GM06990 (cell line): ENCODE results near the gene CFD.

ENCODE experiments used
- DNase-seq: peaks from one replicate; pipeline ENCODE4 v3.0.0-alpha.2; 2011; ENCODE audit not compliant: insufficient read length; ENCODE audit errors: extremely low read depth
- H3K27me3 ChIP-seq: replicated peaks from 2 replicates; pipeline ENCODE4 v1.6.0; 2011; ENCODE audit warnings: low read length; ENCODE audit not compliant: control insufficient read depth, insufficient read depth
- H3K36me3 ChIP-seq: 2 replicates; pipeline ENCODE4 v1.5.1; 2011; ENCODE audit warnings: low read length; ENCODE audit not compliant: control insufficient read depth, insufficient read depth
- H3K4me3 ChIP-seq: replicated peaks from 2 replicates; pipeline ENCODE4 v1.5.1; 2011; ENCODE audit warnings: low read depth, mild to moderate bottlenecking, control low read depth, low read length
- CTCF ChIP-seq: IDR thresholded peaks from 2 replicates; pipeline ENCODE4 v1.5.1; 2011; ENCODE audit warnings: low read length, control low read depth, mild to moderate bottlenecking, inconsistent platforms; ENCODE audit not compliant: insufficient read depth, poor library complexity, severe bottlenecking

The CFD gene

DNA sequence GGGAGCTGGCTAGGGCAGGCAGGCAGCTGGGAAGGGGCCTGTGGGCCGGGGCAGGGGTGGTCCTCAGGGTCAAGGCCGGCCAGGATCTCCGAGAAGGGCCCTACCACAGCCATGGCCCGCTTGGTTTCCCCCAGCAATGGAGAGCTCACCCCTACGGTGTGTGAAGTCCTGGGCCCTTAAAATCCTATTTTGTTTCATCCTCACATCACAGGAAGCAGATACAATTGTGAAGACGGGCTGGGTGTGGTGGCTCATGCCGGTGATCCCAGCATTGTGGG, 42.6 kb downstream of the CFD start:
- DNase-seq, result no peak
- Histone ChIP-seq H3K27me3 (no peaks in the 10 kb centered on the region), H3K4me3 (no peak overlapping the region), H3K36me3 (peaks cover 6% of the 10 kb centered on the region)
- no peak for TF ChIP-seq CTCF

GRCh38 chr19:902446-903226, 43.2 kb downstream of the CFD start:
- H3K36me3 ChIP-seq, result peaks cover 4% of the 10 kb centered on the region
- H3K27me3 ChIP-seq, result no peaks in the 10 kb centered on the region
- H3K4me3 ChIP-seq, result no peak overlapping the region
- DNase-seq, result no peak
- TF ChIP-seq CTCF, result no peak

DNA sequence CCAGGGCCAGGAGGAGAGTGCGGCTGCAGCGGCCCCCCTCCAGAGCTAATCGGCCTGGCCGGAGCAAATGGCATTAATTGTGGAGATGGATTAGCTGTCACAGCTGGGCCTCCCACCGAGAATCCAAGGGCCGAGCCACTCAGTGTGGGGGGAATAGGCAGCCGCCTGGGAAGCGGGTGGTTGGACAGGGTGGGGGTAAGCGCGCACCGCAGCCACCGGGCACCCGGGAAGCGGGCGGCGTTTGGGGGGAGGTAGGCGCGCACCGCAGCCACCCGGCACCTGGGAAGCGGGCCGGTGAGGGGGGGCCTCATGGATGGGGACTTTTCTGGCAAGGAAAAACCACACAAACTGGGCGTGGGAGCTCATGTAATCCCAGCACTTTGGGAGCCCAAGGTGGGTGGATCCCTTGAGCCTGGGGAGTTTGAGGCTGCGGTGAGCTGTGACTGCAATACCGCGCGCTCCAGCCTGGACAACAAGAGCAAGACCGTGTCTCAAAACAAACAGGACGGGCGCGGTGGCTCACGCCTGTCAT, 43.9 kb downstream of the CFD start:
- no peak overlapping the region for H3K4me3 ChIP-seq
- TF ChIP-seq CTCF, result no peak
- H3K27me3 ChIP-seq, result no peaks in the 10 kb centered on the region
- DNase-seq, result no peak
- peaks cover 4% of the 10 kb centered on the region for H3K36me3 ChIP-seq

DNA sequence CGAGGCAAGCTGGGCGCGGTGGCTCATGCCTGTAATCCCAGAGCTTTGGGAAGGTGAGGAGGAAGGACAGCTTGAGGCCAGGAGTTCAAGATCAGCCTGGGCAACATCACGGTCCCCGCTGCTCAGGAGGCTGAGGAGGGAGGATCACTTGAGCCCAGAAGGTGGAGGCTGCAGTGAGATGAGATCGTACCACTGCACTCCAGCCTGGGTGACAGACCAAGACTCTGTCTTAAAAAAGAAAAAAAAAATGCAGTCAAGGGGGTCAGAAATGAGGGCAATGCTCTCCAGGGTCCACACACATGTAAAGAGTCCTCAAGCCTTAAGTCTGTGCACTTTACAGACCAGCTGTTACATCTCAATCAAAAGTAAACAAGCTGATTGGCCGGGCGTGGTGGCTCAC, 45.1 kb downstream of the CFD start:
- Histone ChIP-seq H3K36me3 (peaks cover 4% of the 10 kb centered on the region), H3K27me3 (no peaks in the 10 kb centered on the region), H3K4me3 (no peak overlapping the region)
- TF ChIP-seq CTCF, result no peak
- DNase-seq, result no peak

GRCh38 chr19:906480-906879, 47.0 kb downstream of the CFD start:
- Histone ChIP-seq H3K4me3 (no peak overlapping the region), H3K27me3 (no peaks in the 10 kb centered on the region), H3K36me3 (peaks cover 2% of the 10 kb centered on the region)
- peak; percentile 15 for DNase-seq
- TF ChIP-seq CTCF, result no peak
